ENCODE measurements around the gene TMEM41B.
"Not testable (repeated sequence)": the region's sequence is repeated elsewhere in the genome, so short reads cannot be mapped to it uniquely, and the experiment has no call there.

Gene TMEM41B

GRCh38 chr11:9304178-9304577, 10.2 kb downstream of the TMEM41B start:
- no peak for DNase-seq

GRCh38 chr11:9302448-9302847, 11.9 kb downstream of the TMEM41B start:
- DNase-seq: no peak

GRCh38 chr11:9301720-9302119, 12.7 kb downstream of the TMEM41B start:
- no peak for DNase-seq

- DNase-seq: no peak
Observed at GRCh38 chr11:9293646-9294045, 20.7 kb downstream of the TMEM41B start.

- no peak for DNase-seq
Observed at GRCh38 chr11:9285850-9286587, 28.4 kb downstream of the TMEM41B start.

GRCh38 chr11:9280655-9281301, 33.6 kb downstream of the TMEM41B start:
- DNase-seq: no peak

- DNase-seq: no peak
Observed at GRCh38 chr11:9277176-9277575, 37.2 kb downstream of the TMEM41B start.

GRCh38 chr11:9276571-9276970, 37.8 kb downstream of the TMEM41B start:
- no peak for DNase-seq

GRCh38 chr11:9274499-9275258, 39.7 kb downstream of the TMEM41B start:
- no peak for DNase-seq

- no peak for DNase-seq
Observed at GRCh38 chr11:9273376-9274336, 40.7 kb downstream of the TMEM41B start.

- DNase-seq: no peak
Observed at GRCh38 chr11:9269492-9270013, 44.8 kb downstream of the TMEM41B start.

GRCh38 chr11:9267680-9268079, 46.7 kb downstream of the TMEM41B start:
- no peak for DNase-seq

GRCh38 chr11:9266926-9267325, 47.5 kb downstream of the TMEM41B start:
- no peak for DNase-seq

- DNase-seq: no peak
Observed at GRCh38 chr11:9266132-9266736, 48.2 kb downstream of the TMEM41B start.

GRCh38 chr11:9265211-9266131, 48.9 kb downstream of the TMEM41B start, which contains the start of gene DENND5A:
Gene DENND5A (minus strand): TSS chr11:9265350. CDS start chr11:9265069, 281 bp downstream.
- DNase-seq: peak; percentile 4

GRCh38 chr11:9264316-9265210, 49.8 kb downstream of the TMEM41B start:
- DNase-seq: no peak

- DNase-seq: no peak
Observed at GRCh38 chr11:9263840-9264315, 50.5 kb downstream of the TMEM41B start.

GRCh38 chr11:9260838-9261146, 53.6 kb downstream of the TMEM41B start:
- not testable (repeated sequence) for DNase-seq

- DNase-seq: no peak
Observed at GRCh38 chr11:9259981-9260837, 54.2 kb downstream of the TMEM41B start.

Data from NCI-H1417 treated with DMSO at 0.1 percent for 48 hours (cell line).